Ectodermal cell (in vitro differentiated cells): ENCODE measurements around the gene INSYN2A.

Experiments used
- H3K27ac ChIP-seq: 2 replicates; pipeline ENCODE4 v1.7.0; 2013; ENCODE audit warnings: mild to moderate bottlenecking, low read depth, low read length; ENCODE audit not compliant: insufficient read depth, poor library complexity, severe bottlenecking
- H3K27me3 ChIP-seq: 2 replicates; pipeline ENCODE4 v1.7.0; 2013; ENCODE audit warnings: mild to moderate bottlenecking, low read length; ENCODE audit not compliant: insufficient read depth, control insufficient read depth, poor library complexity, severe bottlenecking
- H3K36me3 ChIP-seq: one replicate; pipeline ENCODE4 v1.7.0; 2013; ENCODE audit warnings: low read length; ENCODE audit not compliant: control insufficient read depth, insufficient read depth
- H3K4me1 ChIP-seq: one replicate; pipeline ENCODE4 v1.7.0; 2013; ENCODE audit warnings: low read length; ENCODE audit not compliant: control insufficient read depth, insufficient read depth
- H3K4me3 ChIP-seq: 2 replicates; pipeline ENCODE4 v1.7.0; 2013; ENCODE audit warnings: low read depth, low read length, control low read depth; ENCODE audit not compliant: insufficient read depth
- H3K9me3 ChIP-seq: 2 replicates; pipeline ENCODE4 v1.7.0; 2013; ENCODE audit warnings: mild to moderate bottlenecking, low read length, moderate library complexity; ENCODE audit not compliant: control insufficient read depth
- WGBS, 2 experiments: methylation state at CpG; one replicate each; pipeline ENCODE4 v1.1.7; 2013; ENCODE audit warnings: missing lambda C conversion rate in 2 of 2; 5-methylcytosine and 5-hydroxymethylcytosine counted together

The INSYN2A gene

DNA sequence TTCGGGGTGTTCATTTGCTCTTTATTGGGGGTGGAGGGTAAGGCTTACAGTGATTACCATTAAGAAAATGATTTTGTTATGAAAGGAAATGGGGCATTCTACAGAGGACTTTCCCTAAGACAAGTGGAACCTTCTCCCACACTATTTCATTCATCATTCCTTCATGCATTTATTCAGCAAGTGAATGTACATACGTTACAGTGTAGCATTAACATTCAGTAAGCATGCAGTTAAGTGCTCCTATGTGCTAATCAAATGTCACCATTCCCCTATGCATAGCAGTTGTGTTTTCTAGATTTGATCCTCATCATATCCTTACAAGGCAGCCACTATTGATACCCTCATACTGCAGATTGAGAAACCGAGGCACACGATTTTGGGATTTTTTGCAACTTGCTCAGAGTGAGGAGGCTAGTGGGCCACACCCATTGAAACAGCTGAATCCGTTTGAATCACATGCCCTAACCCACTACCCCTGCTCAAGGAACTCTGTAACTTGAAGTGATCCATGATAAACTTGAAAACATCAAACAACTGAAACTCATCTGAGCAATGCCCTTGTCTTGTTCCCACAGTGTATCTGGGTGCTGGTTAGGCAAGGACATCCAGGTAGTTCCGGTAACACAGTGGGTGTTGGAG lies 16.7 kb downstream of the INSYN2A start:
- Histone ChIP-seq H3K36me3 (no peaks in the 10 kb centered on the region), H3K27ac (no peak overlapping the region), H3K9me3 (no peaks in the 10 kb centered on the region), H3K4me3 (no peak overlapping the region), H3K4me1 (no peaks in the 10 kb centered on the region), H3K27me3 (no peaks in the 10 kb centered on the region)
- WGBS, 2 experiments = 93% methylated on average over 6 of the region's 6 CpGs

DNA sequence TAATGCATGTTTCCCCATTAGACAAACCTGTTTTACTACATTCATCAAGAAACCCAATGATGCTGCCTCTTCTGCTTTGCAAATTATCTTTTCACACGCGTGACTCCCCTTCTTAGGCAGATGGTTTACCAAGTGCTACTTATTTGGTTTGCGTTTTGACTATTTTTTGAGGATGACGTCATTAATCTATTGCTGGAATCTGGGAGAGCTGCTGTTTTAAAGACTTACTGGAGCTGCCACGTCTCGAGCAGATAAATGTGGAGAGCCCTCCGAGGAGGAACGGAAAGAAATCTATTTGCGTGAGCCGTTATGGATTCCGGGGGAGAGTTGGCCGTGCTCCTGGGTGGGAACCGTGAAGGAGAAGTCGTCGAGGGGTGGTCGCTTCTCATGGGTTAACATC lies 19.7 kb downstream of the INSYN2A start:
- Histone ChIP-seq H3K4me1 (no peaks in the 10 kb centered on the region), H3K27me3 (no peaks in the 10 kb centered on the region), H3K4me3 (no peak overlapping the region), H3K9me3 (no peaks in the 10 kb centered on the region), H3K36me3 (no peaks in the 10 kb centered on the region), H3K27ac (no peak overlapping the region)
- WGBS, 2 experiments = 95 to 96% methylated on average over 16 of the region's 16 CpGs

DNA sequence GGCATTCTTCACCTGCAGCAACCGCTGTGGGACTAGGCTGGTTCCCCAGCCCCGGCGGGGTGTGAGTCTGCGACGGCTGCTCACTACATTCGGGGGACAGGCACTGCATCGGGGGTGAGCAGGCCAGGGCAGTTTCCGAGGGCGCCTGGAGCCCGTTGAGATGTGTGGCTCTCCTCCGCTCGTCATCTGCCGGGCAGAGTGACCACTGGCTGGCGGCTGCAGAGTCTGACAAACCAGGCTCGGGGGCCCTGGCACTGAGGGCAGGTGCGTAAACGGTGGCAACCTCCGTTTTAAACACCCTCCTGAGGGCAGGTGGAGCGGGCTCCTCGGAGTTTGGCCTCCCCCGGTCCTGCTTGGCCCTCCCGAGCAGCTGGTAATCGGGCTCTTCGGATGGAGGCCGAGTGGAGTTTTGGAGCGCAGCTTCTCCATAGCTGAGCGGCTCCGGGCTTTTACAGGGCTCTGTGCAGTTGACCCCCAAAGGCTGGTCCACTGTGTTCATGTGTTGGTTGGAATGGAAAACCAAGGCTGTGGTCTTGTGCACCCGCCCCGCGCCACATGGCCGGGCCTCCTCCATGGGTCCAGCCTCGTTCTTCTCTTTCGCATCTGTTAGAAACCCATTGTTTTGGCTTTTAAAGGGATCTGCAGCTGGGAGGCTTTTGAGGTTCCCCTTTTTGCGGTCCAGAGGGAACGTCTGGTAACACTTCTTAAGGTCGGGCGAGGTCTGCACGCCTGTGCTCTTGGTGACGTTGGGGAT lies 20.9 kb downstream of the INSYN2A start:
- H3K36me3 ChIP-seq = no peaks in the 10 kb centered on the region
- H3K9me3 ChIP-seq = no peaks in the 10 kb centered on the region
- no peak overlapping the region for H3K27ac ChIP-seq
- H3K27me3 ChIP-seq = no peaks in the 10 kb centered on the region
- H3K4me1 ChIP-seq = no peaks in the 10 kb centered on the region
- WGBS, 2 experiments = 96% methylated on average over 40 of the region's 40 CpGs
- no peak overlapping the region for H3K4me3 ChIP-seq

GRCh38 chr10:127174866-127175265 lies 21.5 kb downstream of the INSYN2A start:
- H3K27me3 ChIP-seq = no peaks in the 10 kb centered on the region
- H3K4me1 ChIP-seq = no peaks in the 10 kb centered on the region
- H3K36me3 ChIP-seq = no peaks in the 10 kb centered on the region
- WGBS, 2 experiments = 90 to 92% methylated on average over 8 of the region's 8 CpGs
- no peaks in the 10 kb centered on the region for H3K9me3 ChIP-seq
- H3K4me3 ChIP-seq = no peak overlapping the region
- no peak overlapping the region for H3K27ac ChIP-seq

DNA sequence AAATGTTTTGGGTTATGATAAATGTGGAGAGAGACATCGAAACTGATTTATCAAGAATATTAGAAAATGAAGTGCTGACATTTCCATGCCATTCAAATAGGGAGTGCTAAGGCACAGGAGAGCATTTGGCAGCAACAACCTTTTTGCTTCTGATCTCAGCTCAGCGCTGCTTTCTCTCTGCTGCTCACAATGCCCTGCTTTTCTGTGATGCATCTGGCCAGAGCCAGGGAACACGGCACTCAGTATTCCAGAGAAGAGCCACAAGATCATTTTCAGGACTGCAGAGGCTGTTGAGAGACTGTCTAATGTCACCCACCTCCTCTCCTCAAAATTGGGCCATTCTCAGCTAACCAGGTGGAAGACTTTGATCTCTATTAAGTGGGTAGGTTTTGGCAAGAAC lies 28.1 kb downstream of the INSYN2A start:
- no peaks in the 10 kb centered on the region for H3K4me1 ChIP-seq
- 94% methylated on average over 3 of the region's 3 CpGs for WGBS, 2 experiments
- no peaks in the 10 kb centered on the region for H3K9me3 ChIP-seq
- no peaks in the 10 kb centered on the region for H3K36me3 ChIP-seq
- H3K4me3 ChIP-seq = no peak overlapping the region
- H3K27me3 ChIP-seq = no peaks in the 10 kb centered on the region
- H3K27ac ChIP-seq = no peak overlapping the region

- H3K27ac ChIP-seq = no peak overlapping the region
- H3K4me1 ChIP-seq = no peaks in the 10 kb centered on the region
- WGBS, 2 experiments = 90 to 96% methylated on average over 6 of the region's 6 CpGs
- no peaks in the 10 kb centered on the region for H3K9me3 ChIP-seq
- no peaks in the 10 kb centered on the region for H3K36me3 ChIP-seq
- H3K27me3 ChIP-seq = no peaks in the 10 kb centered on the region
- no peak overlapping the region for H3K4me3 ChIP-seq
Measured at GRCh38 chr10:127162841-127163240, 33.5 kb downstream of the INSYN2A start.

- no peaks in the 10 kb centered on the region for H3K27me3 ChIP-seq
- H3K4me1 ChIP-seq = no peaks in the 10 kb centered on the region
- H3K36me3 ChIP-seq = no peaks in the 10 kb centered on the region
- no peak overlapping the region for H3K27ac ChIP-seq
- H3K4me3 ChIP-seq = no peak overlapping the region
- WGBS, 2 experiments = 92 to 94% methylated on average over 5 of the region's 5 CpGs
- no peaks in the 10 kb centered on the region for H3K9me3 ChIP-seq
Measured at GRCh38 chr10:127161482-127161881, 34.9 kb downstream of the INSYN2A start.

- no peak overlapping the region for H3K27ac ChIP-seq
Measured at GRCh38 chr10:127159648-127160245, 36.6 kb downstream of the INSYN2A start.

DNA sequence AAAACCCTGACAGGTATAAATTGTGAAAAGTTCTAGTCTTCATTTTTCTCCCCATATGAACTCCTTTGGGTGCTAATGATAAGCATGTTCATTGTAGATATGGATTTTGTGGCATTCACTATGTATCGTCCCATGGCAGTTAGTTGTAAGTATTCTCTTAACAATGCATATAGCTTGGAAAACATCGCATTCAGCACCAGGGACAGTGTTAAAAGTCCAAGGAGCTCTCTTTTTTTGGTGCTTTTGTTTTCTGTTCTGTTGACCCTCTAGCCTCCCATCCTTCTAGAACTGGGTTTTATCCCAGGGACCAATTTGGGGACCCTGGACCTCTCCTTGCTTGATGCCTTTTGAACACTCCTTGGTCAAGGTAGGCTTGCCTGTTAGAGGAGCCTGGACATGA lies 37.7 kb downstream of the INSYN2A start:
- Histone ChIP-seq H3K4me1 (no peaks in the 10 kb centered on the region), H3K36me3 (no peaks in the 10 kb centered on the region), H3K9me3 (no peaks in the 10 kb centered on the region), H3K27me3 (no peaks in the 10 kb centered on the region), H3K4me3 (no peak overlapping the region), H3K27ac (no peak overlapping the region)
- 92 to 96% methylated on average over 2 of the region's 2 CpGs for WGBS, 2 experiments

More at GRCh38 chr10:127159648-127160245, 36.6 kb downstream of the INSYN2A start:
- Histone ChIP-seq H3K4me1 (no peaks in the 10 kb centered on the region), H3K27me3 (no peaks in the 10 kb centered on the region), H3K36me3 (no peaks in the 10 kb centered on the region), H3K9me3 (no peaks in the 10 kb centered on the region), H3K4me3 (no peak overlapping the region)
- 93% methylated on average over 13 of the region's 13 CpGs for WGBS, 2 experiments

- no peaks in the 10 kb centered on the region for H3K36me3 ChIP-seq
- WGBS, 2 experiments = 83 to 85% methylated on average over 2 of the region's 2 CpGs
- H3K4me3 ChIP-seq = no peak overlapping the region
- H3K4me1 ChIP-seq = no peaks in the 10 kb centered on the region
- H3K27ac ChIP-seq = no peak overlapping the region
- no peaks in the 10 kb centered on the region for H3K27me3 ChIP-seq
- H3K9me3 ChIP-seq = no peaks in the 10 kb centered on the region
Measured at GRCh38 chr10:127157506-127158200, 38.7 kb downstream of the INSYN2A start.
